Inflammatory macrophage (primary cell): ENCODE data around the gene KLK13.
A peak's percentile ranks its signal among the peaks of the same experiment; 100 is the strongest.

Experiments used
- DNase-seq, 2 donors: peaks; one replicate each; pipeline ENCODE4 v3.0.0-alpha.2; 2020 to 2022
- total RNA-seq, 18 experiments: gene quantifications; one replicate each; lab custom pipeline; 2026; ENCODE audit warnings: mixed read lengths in 6 of 18, inconsistent platforms in 2 of 18; lab: John Stamatoyannopoulos, UW

The KLK13 gene
- 0 to 0.24 (median 0.02) reads per million in 18 experiments for total RNA-seq

- DNase-seq: peak in 1 of 2 donors; percentile 13
Observed at GRCh38 chr19:51064534-51065220, at the start of gene KLK13. Gene KLK13 (minus strand): TSS chr19:51065092. CDS start chr19:51065067, 25 bp downstream.

GRCh38 chr19:51114087-51114729 is 49.3 kb upstream of the KLK13 start:
- DNase-seq: peak in 1 of 2 donors; percentile 67

GRCh38 chr19:51111606-51112005 is 46.7 kb upstream of the KLK13 start:
- DNase-seq: no peak

GRCh38 chr19:51110666-51110971 is 45.7 kb upstream of the KLK13 start:
- DNase-seq: no peak

GRCh38 chr19:51108805-51109146 is 43.9 kb upstream of the KLK13 start:
- no peak for DNase-seq

- DNase-seq: peak; percentile 100
Observed at GRCh38 chr19:51108066-51108804, 43.3 kb upstream of the KLK13 start, which contains the start of gene CTU1. Gene CTU1 (minus strand): TSS chr19:51108409. CDS start chr19:51104569, 3,840 bp downstream.

- DNase-seq: no peak
Observed at GRCh38 chr19:51107406-51108065, 42.6 kb upstream of the KLK13 start.

- no peak for DNase-seq
Observed at GRCh38 chr19:51103926-51104341, 39.0 kb upstream of the KLK13 start.

GRCh38 chr19:51102991-51103390 is 38.1 kb upstream of the KLK13 start:
- DNase-seq: no peak

GRCh38 chr19:51101171-51101865 is 36.4 kb upstream of the KLK13 start:
- DNase-seq: no peak

GRCh38 chr19:51100601-51101000 is 35.7 kb upstream of the KLK13 start:
- DNase-seq: no peak

GRCh38 chr19:51099047-51099382 is 34.1 kb upstream of the KLK13 start:
- DNase-seq: no peak

- peak; percentile 50 to 61 for DNase-seq
Observed at GRCh38 chr19:51098365-51099046, 33.6 kb upstream of the KLK13 start.

GRCh38 chr19:51097796-51098195 is 32.9 kb upstream of the KLK13 start:
- DNase-seq: no peak

- DNase-seq: peak; percentile 24 to 40
Observed at GRCh38 chr19:51097166-51097738, 32.4 kb upstream of the KLK13 start.

GRCh38 chr19:51096473-51097165 is 31.7 kb upstream of the KLK13 start:
- DNase-seq: peak in 1 of 2 donors; percentile 16

- peak in 1 of 2 donors; percentile 45 for DNase-seq
Observed at GRCh38 chr19:51094696-51095279, 29.9 kb upstream of the KLK13 start.

GRCh38 chr19:51093510-51094345 is 28.8 kb upstream of the KLK13 start:
- DNase-seq: no peak

GRCh38 chr19:51093101-51093500 is 28.2 kb upstream of the KLK13 start:
- DNase-seq: no peak
